AG04450 (cell line): ENCODE results near the gene PTPRD. TPM values are rescaled to one million over a fixed set of nuclear protein-coding genes. Genes with fewer than 3 reads are reported as not detected.

Experiments
- CTCF ChIA-PET: fragments of 300-600, 350-600 bp; formaldehyde crosslinking; extraction: SDS; loops from one replicate; lab custom pipeline; 2022; ENCODE audit warnings: antibody characterized with exemption, inconsistent platforms; lab: Charles Lee
- POLR2A ChIA-PET: fragments of 350-600 bp; formaldehyde crosslinking; extraction: SDS; loops from one replicate; lab custom pipeline; 2021; ENCODE audit warnings: antibody characterized with exemption, inconsistent platforms; lab: Yijun Ruan, JAX
- DNase-seq: peaks from one replicate; pipeline ENCODE4 v3.0.0-alpha.2; 2011; ENCODE audit warnings: low read depth, low spot score
- H3K27ac ChIP-seq: one replicate; pipeline ENCODE4 v1.5.1; 2012; ENCODE audit warnings: low read depth, low read length, control low read depth
- H3K27me3 ChIP-seq: one replicate; pipeline ENCODE4 v1.6.0; 2012; ENCODE audit warnings: low read length; ENCODE audit not compliant: control insufficient read depth, insufficient read depth
- H3K4me3 ChIP-seq: 2 replicates; pipeline ENCODE4 v1.5.1; 2011; ENCODE audit warnings: mild to moderate bottlenecking, low read depth, low read length, control low read depth
- H3K9me3 ChIP-seq: 2 replicates; pipeline ENCODE4 v1.5.1; 2012; ENCODE audit warnings: low read length; ENCODE audit not compliant: control insufficient read depth, insufficient read depth
- polyA plus RNA-seq: library from polyadenylated mRNA; depleted of rRNA; stranded (reverse); fragments of >200 nt; gene quantifications from 2 replicates; pipeline ENCODE4 v1.2.3, GENCODE V29; 2011
- TF ChIP-seq, protein P1 (sequence below): IDR thresholded peaks from 2 replicates; pipeline ENCODE4 v1.5.1; 2011; ENCODE audit warnings: low read depth, low read length, control low read depth, inconsistent platforms

Gene PTPRD
- polyA plus RNA-seq, 1 experiment, result 0.19 TPM

GRCh38 chr9:8867148-8867547 lies 1745.7 kb downstream of the PTPRD start:
- POLR2A ChIA-PET, result no interaction called here
- no peaks in the 10 kb centered on the region for H3K9me3 ChIP-seq
- no peaks in the 10 kb centered on the region for H3K27me3 ChIP-seq
- H3K27ac ChIP-seq, result no peak overlapping the region
- TF ChIP-seq, protein P1, sequence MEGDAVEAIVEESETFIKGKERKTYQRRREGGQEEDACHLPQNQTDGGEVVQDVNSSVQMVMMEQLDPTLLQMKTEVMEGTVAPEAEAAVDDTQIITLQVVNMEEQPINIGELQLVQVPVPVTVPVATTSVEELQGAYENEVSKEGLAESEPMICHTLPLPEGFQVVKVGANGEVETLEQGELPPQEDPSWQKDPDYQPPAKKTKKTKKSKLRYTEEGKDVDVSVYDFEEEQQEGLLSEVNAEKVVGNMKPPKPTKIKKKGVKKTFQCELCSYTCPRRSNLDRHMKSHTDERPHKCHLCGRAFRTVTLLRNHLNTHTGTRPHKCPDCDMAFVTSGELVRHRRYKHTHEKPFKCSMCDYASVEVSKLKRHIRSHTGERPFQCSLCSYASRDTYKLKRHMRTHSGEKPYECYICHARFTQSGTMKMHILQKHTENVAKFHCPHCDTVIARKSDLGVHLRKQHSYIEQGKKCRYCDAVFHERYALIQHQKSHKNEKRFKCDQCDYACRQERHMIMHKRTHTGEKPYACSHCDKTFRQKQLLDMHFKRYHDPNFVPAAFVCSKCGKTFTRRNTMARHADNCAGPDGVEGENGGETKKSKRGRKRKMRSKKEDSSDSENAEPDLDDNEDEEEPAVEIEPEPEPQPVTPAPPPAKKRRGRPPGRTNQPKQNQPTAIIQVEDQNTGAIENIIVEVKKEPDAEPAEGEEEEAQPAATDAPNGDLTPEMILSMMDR, result no peak
- CTCF ChIA-PET, result no interaction called here
- H3K4me3 ChIP-seq, result no peak overlapping the region
- no peak for DNase-seq

DNA sequence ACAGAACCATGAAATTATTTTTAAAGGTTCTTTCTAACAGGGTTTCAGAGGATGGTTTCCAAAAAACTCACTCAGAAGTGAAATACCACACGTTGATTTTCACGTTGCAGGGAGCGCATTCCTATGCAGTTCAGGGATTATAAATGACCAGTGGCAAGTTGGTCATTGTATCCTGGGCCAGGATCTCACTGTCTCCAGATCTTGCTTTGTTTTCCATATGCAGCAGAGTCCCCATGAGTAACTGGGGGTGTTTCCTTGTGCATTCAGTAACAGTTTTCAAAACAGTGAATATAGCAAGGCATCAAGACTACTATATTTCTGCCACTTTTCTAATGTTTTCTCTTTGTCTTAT lies 1748.3 kb downstream of the PTPRD start:
- TF ChIP-seq, protein P1, result no peak
- ChIA-PET CTCF (no interaction called here), POLR2A (no interaction called here)
- Histone ChIP-seq H3K27ac (no peak overlapping the region), H3K9me3 (no peaks in the 10 kb centered on the region), H3K4me3 (no peak overlapping the region), H3K27me3 (no peaks in the 10 kb centered on the region)
- no peak for DNase-seq

DNA sequence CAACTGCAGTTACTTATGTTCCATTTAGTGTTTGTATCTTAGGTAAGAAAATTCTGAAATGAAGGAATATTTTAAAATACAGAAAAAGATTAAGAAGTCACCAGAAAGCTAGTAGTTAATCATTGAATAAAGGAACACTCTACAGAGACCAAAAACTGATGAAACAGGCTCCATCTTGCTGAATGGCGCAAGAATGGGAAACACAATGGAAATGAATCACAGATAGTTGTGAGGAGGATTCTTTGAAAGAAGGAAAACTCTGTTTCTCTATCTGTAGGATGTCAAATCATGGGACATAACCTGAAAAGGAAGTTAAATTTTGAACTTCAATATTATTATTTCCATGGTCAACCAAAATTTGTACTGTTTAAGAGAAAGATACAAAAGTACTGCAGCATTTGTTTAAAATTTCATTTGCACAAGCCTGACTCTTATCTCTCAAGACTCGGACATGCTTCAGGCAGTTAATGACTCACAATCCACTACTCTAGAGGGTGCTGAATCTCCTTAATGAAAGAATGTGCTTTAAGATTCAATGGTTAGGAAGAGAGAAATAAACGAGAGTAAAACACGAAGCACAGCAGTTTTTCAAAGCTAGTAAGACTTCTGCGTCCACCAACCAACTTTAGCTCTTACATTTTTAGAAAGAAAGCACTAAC lies 1748.8 kb downstream of the PTPRD start:
- Histone ChIP-seq H3K9me3 (no peaks in the 10 kb centered on the region), H3K4me3 (no peak overlapping the region), H3K27me3 (no peaks in the 10 kb centered on the region), H3K27ac (no peak overlapping the region)
- ChIA-PET POLR2A (no interaction called here), CTCF (no interaction called here)
- TF ChIP-seq, protein P1, result no peak
- no peak for DNase-seq

- no peak overlapping the region for H3K4me3 ChIP-seq
- no peak for DNase-seq
- H3K27me3 ChIP-seq, result peaks cover 8% of the 10 kb centered on the region
- ChIA-PET CTCF (no interaction called here), POLR2A (no interaction called here)
- no peaks in the 10 kb centered on the region for H3K9me3 ChIP-seq
- no peak overlapping the region for H3K27ac ChIP-seq
- TF ChIP-seq, protein P1, result no peak
These were observed 1749.7 kb downstream of the PTPRD start for GRCh38 chr9:8863069-8863468.

- no peak overlapping the region for H3K27ac ChIP-seq
- no peak overlapping the region for H3K4me3 ChIP-seq
- DNase-seq, result no peak
- H3K27me3 ChIP-seq, result peaks cover 14% of the 10 kb centered on the region
- TF ChIP-seq, protein P1, result no peak
- CTCF ChIA-PET, result no interaction called here
- POLR2A ChIA-PET, result no interaction called here
- H3K9me3 ChIP-seq, result no peaks in the 10 kb centered on the region
These were observed 1751.9 kb downstream of the PTPRD start for GRCh38 chr9:8860925-8861324.
